Osteoblast (primary cell): ENCODE data around the gene RAB4A. TPM values are rescaled to one million over a fixed set of nuclear protein-coding genes. Genes with fewer than 3 reads are reported as not detected.
"Not testable (repeated sequence)": the region's sequence is repeated elsewhere in the genome, so short reads cannot be mapped to it uniquely, and the experiment has no call there.

Experiments
- DNase-seq: peaks from one replicate; pipeline ENCODE4 v3.0.0; 2011; ENCODE audit warnings: low spot score, mixed read lengths; ENCODE audit not compliant: insufficient read length; ENCODE audit errors: missing footprints
- H2AFZ ChIP-seq: 2 replicates; pipeline ENCODE4 v1.6.0; 2011; ENCODE audit warnings: mild to moderate bottlenecking, low read length
- H3K27ac ChIP-seq: 2 replicates; pipeline ENCODE4 v1.5.1; 2011; ENCODE audit warnings: mild to moderate bottlenecking, low read depth, low read length, moderate library complexity
- H3K27me3 ChIP-seq: 2 replicates; pipeline ENCODE4 v1.6.0; 2012; ENCODE audit warnings: mild to moderate bottlenecking, control low read depth, inconsistent platforms, low read length, moderate library complexity; ENCODE audit not compliant: insufficient read depth
- H3K36me3 ChIP-seq: 2 replicates; pipeline ENCODE4 v1.5.1; 2011; ENCODE audit warnings: mild to moderate bottlenecking, low read length, control low read depth, moderate library complexity; ENCODE audit not compliant: insufficient read depth
- H3K4me1 ChIP-seq: 2 replicates; pipeline ENCODE4 v1.5.1; 2011; ENCODE audit warnings: mild to moderate bottlenecking, low read length, control low read depth, moderate library complexity; ENCODE audit not compliant: insufficient read depth
- H3K4me2 ChIP-seq: 2 replicates; pipeline ENCODE4 v1.6.0; 2011; ENCODE audit warnings: mild to moderate bottlenecking, low read length; ENCODE audit not compliant: insufficient read depth
- H3K4me3 ChIP-seq: fragments of 200-600 bp; sonication (generic); 3 replicates; pipeline ENCODE4 v1.5.1; 2012; ENCODE audit warnings: mild to moderate bottlenecking, low read length, inconsistent platforms; ENCODE audit not compliant: insufficient read depth
- H3K79me2 ChIP-seq: 2 replicates; pipeline ENCODE4 v1.6.0; 2012; ENCODE audit warnings: mild to moderate bottlenecking, low read length, control low read depth, inconsistent platforms; ENCODE audit not compliant: insufficient read depth
- H3K9me3 ChIP-seq: 2 replicates; pipeline ENCODE4 v1.5.1; 2011; ENCODE audit warnings: low read depth, low read length, control low read depth
- H4K20me1 ChIP-seq: 2 replicates; pipeline ENCODE4 v1.6.0; 2012; ENCODE audit warnings: mild to moderate bottlenecking, low read length, control low read depth; ENCODE audit not compliant: insufficient read depth
- total RNA-seq: library from RNA; depleted of rRNA; stranded (reverse); fragments of >200 nt; gene quantifications from 2 replicates; pipeline ENCODE4 v1.2.3, GENCODE V29; 2012
- TF ChIP-seq, protein P1 (sequence below): IDR thresholded peaks from 2 replicates; pipeline ENCODE4 v1.5.1; 2011; ENCODE audit warnings: mild to moderate bottlenecking, low read depth, low read length, moderate library complexity; ENCODE audit errors: extremely low read depth

Gene RAB4A
- total RNA-seq, 1 donor: 19.9 TPM

DNA sequence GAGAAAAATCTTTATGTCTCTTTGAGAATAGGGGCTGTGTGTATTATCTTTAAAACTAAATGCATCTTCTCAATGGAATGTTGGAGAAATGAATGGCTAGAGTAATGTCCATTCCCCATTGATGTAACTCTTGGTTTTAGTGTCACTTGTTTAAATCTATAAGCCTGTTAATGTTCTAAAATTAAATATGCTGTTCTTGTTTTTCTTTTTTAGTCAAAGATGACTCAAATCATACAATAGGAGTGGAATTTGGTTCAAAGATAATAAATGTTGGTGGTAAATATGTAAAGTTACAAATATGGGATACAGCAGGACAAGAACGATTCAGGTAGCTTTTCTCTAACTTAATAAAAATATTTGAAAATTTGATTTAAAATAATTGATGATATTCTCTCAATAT is 17.6 kb downstream of the RAB4A start:
- Histone ChIP-seq H3K4me3 (no peak overlapping the region), H4K20me1 (peaks cover 15% of the 10 kb centered on the region), H3K36me3 (peaks cover 4% of the 10 kb centered on the region), H3K4me2 (no peak overlapping the region), H2AFZ (no peak overlapping the region), H3K27ac (no peak overlapping the region), H3K9me3 (no peaks in the 10 kb centered on the region), H3K27me3 (no peaks in the 10 kb centered on the region), H3K4me1 (no peaks in the 10 kb centered on the region), H3K79me2 (peaks cover 38% of the 10 kb centered on the region)
- TF ChIP-seq, protein P1, sequence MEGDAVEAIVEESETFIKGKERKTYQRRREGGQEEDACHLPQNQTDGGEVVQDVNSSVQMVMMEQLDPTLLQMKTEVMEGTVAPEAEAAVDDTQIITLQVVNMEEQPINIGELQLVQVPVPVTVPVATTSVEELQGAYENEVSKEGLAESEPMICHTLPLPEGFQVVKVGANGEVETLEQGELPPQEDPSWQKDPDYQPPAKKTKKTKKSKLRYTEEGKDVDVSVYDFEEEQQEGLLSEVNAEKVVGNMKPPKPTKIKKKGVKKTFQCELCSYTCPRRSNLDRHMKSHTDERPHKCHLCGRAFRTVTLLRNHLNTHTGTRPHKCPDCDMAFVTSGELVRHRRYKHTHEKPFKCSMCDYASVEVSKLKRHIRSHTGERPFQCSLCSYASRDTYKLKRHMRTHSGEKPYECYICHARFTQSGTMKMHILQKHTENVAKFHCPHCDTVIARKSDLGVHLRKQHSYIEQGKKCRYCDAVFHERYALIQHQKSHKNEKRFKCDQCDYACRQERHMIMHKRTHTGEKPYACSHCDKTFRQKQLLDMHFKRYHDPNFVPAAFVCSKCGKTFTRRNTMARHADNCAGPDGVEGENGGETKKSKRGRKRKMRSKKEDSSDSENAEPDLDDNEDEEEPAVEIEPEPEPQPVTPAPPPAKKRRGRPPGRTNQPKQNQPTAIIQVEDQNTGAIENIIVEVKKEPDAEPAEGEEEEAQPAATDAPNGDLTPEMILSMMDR: no peak
- DNase-seq: no peak

DNA sequence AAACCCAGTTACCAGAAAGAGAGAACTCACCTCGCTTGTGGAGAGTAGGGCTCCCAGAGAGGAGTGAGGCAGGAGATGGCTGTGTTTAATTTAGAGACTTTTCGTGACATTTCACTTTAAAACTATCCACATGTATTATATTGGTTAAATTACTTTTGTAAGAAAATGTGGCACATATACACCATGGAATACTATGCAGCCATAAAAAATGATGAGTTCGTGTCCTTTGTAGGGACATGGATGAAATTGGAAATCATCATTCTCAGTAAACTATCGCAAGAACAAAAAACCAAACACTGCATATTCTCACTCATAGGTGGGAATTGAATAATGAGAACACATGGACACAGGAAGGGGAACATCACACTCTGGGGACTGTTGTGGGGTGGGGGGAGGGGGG is 20.8 kb downstream of the RAB4A start:
- not testable (repeated sequence) for H3K27me3 ChIP-seq, H3K4me2 ChIP-seq, H3K4me3 ChIP-seq, H4K20me1 ChIP-seq, H3K4me1 ChIP-seq, H3K36me3 ChIP-seq, H2AFZ ChIP-seq, H3K9me3 ChIP-seq, H3K27ac ChIP-seq, DNase-seq
- peaks cover 13% of the 10 kb centered on the region for H3K79me2 ChIP-seq

GRCh38 chr1:229293528-229294204 is 22.8 kb downstream of the RAB4A start:
- peaks cover 7% of the 10 kb centered on the region for H3K36me3 ChIP-seq
- TF ChIP-seq, protein P1: no peak
- H3K4me2 ChIP-seq: no peak overlapping the region
- H3K27ac ChIP-seq: no peak overlapping the region
- no peak overlapping the region for H3K4me3 ChIP-seq
- no peaks in the 10 kb centered on the region for H3K27me3 ChIP-seq
- H2AFZ ChIP-seq: no peak overlapping the region
- H3K9me3 ChIP-seq: no peaks in the 10 kb centered on the region
- DNase-seq: no peak
- H4K20me1 ChIP-seq: no peaks in the 10 kb centered on the region
- H3K4me1 ChIP-seq: peaks cover 7% of the 10 kb centered on the region
- peaks cover 2% of the 10 kb centered on the region for H3K79me2 ChIP-seq

GRCh38 chr1:229295745-229296144 is 24.8 kb downstream of the RAB4A start:
- Histone ChIP-seq H3K79me2 (no peaks in the 10 kb centered on the region), H4K20me1 (no peaks in the 10 kb centered on the region), H3K4me3 (no peak overlapping the region)

More at GRCh38 chr1:229295745-229296144, 24.8 kb downstream of the RAB4A start:
- Histone ChIP-seq H3K4me2 (no peak overlapping the region), H3K9me3 (no peaks in the 10 kb centered on the region), H2AFZ (no peak overlapping the region), H3K4me1 (peaks cover 7% of the 10 kb centered on the region), H3K27ac (no peak overlapping the region), H3K27me3 (no peaks in the 10 kb centered on the region), H3K36me3 (peaks cover 22% of the 10 kb centered on the region)
- no peak for DNase-seq
- TF ChIP-seq, protein P1: no peak
